SHP77 treated with DMSO at 0.1 percent for 48 hours (cell line): ENCODE measurements around the gene GPR68.
"Not testable (repeated sequence)": the region's sequence is repeated elsewhere in the genome, so short reads cannot be mapped to it uniquely, and the experiment has no call there.

Source experiments
- DNase-seq: peaks from one replicate; lab custom pipeline; 2025; lab: John Stamatoyannopoulos, UW

The GPR68 gene

GRCh38 chr14:91228112-91229004, 16.1 kb downstream of the GPR68 start:
- no peak for DNase-seq

GRCh38 chr14:91227183-91227628, 17.3 kb downstream of the GPR68 start:
- DNase-seq: no peak

GRCh38 chr14:91226360-91226759, 18.1 kb downstream of the GPR68 start:
- DNase-seq: not testable (repeated sequence)

- DNase-seq: no peak
These were observed 19.5 kb downstream of the GPR68 start for GRCh38 chr14:91225025-91225424.

- no peak for DNase-seq
These were observed 21.3 kb downstream of the GPR68 start for GRCh38 chr14:91223028-91223783.

- no peak for DNase-seq
These were observed 23.2 kb downstream of the GPR68 start for GRCh38 chr14:91221270-91221669.

GRCh38 chr14:91220581-91221000, 23.9 kb downstream of the GPR68 start:
- DNase-seq: no peak

DNA sequence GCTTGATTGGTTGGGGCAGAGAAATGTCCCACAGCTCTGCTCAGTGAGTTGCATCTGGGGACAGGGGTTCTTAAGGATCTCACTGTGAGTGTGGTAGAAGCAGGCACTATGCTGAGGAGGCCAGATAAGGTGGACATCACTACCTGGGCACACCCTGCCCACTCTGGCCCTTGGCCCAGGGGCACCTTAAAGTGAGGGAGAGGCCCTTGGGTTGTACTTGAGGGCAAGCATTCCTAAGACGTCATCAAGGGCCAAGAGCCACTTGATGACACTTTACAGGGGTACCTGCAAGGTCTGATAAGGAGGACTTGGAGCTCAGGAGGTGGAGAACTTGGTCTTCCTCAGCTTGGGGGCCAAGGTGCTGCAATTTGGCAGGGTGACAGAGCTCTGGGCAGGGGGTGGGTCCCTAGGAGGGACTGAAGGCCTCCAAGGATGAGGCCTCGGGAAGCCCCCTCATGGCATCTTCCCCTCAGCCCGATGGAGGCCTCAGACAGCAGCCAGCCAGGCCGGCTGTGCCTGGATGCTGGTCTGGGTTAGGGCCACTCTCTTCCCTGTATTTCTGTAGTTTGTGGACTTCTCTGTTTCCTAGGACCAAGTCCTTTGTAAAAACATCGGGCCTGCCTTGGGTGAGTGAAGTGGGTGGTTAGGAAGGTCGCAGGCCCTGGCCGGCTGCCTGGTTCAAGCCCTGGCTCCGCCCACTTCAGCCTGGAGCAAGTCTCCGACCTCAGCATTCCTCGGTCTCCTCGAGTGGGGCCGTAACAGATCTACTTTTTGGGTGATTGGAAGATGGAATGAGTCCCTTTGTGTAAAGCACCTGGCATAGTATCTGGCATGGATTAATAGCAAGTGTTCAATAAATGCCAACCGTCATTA, 24.8 kb downstream of the GPR68 start:
- DNase-seq: no peak

DNA sequence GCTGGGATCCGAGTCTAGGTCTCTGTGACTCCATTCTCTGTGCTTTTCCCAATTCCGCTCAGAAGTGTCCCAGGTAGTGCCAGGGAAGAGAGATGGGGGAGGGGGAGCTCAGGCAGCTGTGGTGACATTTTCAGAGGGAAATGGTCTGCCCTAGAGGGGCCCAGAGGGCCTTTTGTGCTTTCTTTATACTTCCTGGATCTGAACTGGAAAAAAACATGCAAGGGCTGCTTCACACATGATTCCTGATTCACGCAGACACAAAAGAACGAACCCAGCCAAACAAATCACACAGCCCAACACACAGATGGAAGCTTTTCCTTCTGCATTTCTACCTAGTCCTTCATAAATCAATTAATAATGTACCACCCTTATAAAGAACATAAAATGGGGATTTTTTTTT, 26.5 kb downstream of the GPR68 start:
- DNase-seq: no peak

DNA sequence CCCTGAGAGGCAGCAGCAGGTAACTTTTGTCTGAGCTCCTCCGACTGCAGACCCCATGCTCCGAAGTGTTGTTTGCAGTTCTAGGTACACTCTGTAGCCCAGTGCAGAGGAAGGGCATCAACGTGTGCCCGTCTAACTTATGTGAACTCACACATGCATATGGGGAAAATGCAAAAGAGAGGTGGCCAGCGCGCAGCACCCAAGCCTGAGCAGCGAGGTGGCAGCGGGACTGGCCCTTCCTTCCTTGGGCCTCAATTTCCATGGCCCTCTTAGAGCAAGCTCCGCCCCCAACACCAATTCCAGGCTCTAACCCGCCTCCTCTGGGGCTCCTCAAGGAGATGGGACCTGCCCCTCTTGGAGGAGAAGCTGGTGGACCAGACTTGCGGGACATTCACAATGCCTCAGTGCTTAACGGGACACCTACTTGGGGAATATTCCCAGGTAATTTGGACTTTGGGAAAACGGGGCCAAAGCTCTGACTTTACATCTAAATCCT, 27.7 kb downstream of the GPR68 start:
- no peak for DNase-seq

DNA sequence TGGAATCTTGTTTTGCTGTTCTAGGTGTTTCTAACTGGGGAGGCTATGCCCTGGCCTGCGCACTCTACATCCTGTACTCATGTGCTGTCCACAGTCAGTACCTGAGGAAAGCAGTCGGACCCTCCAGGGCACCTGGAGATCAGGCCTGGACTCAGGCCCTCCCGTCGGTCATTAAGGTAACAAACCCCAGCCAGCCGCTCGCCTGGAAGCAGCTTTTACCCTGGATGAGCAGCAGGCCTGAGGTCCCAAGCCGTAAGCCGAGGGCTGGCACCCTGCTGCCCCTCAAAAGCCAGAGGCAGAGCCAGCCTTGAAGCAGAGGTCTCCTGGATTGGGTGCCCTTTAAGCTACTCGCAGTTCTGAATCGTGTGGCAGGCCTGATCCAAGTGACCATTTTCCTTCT, 29.1 kb downstream of the GPR68 start:
- DNase-seq: no peak

GRCh38 chr14:91214306-91214705, 30.2 kb downstream of the GPR68 start:
- no peak for DNase-seq

GRCh38 chr14:91211017-91211416, 33.5 kb downstream of the GPR68 start:
- no peak for DNase-seq

GRCh38 chr14:91207008-91207407, 37.5 kb downstream of the GPR68 start:
- no peak for DNase-seq

DNA sequence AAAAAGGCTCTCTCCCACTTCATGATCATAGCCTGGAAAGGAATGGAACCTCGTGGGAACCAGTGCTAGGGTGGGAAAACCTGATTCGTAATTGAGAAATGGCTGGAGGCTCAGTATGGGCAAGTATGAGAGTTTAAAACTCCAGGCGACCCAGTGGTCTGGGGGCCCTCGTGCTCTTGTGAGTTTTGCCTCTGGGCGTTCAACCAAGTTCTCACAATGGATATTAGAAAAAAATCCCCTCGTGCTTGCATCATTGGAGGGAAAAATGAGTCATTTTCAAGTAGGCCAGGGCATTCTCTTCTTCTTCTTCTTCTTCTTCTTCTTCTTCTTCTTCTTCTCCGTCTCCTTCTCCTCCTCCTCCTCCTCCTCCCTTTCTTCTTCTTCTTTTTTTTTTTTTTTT, 39.0 kb downstream of the GPR68 start:
- no peak for DNase-seq

- DNase-seq: no peak
These were observed 39.8 kb downstream of the GPR68 start for GRCh38 chr14:91204657-91205056.

DNA sequence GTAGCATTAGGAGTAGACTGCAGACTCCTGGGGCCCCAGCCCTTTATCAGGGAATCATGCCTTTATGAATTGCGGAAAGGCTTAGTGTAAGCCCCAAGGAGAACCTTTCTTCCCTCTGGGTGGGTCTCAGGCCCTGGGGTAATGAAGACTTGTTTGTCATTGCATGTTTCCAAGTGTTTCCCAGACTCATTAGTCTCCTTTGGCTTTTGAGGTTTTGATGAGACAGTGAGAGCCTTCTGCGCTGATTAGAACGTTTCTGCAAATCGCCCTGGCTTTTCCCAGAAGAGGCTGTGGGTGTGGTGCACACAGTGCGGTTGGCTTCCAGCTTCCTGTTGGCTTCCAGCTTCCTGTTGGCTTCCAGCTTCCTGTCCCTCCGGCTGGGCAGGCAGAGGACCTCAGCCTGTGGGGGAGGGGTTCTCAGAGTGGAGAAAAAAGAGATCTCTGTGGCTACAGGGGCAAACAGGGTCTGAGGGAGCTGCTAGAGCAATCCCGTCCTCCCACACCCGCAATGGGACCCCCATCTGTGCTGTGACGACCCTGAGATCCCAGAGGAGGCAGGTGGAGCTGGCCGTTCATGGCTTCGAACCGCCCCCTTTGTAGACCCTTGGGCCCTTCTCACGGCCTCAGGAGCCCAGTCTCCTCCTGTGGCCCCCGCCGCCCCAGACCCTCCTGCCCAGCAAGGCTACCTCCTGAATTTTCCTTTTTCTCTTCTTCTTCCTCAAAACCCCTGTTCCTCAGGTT, 42.1 kb downstream of the GPR68 start:
- no peak for DNase-seq

DNA sequence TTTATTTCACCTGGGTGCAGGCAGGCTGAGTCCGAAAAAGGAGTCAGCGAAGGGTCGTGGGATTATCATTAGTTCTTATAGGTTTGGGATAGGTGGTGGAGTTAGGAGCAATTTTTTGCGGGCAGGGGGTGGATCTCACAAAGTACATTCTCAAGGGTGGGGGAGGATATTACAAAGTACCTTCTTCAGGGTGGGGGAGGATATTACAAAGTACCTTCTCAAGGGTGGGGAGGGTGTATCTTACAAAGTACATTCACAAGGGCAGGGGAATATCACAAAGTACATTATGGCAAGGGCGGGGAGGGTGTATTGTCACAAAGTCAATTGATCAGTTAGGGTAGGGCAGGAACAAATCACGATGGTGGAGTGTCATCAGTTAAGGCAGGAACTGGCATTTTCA, 43.7 kb downstream of the GPR68 start:
- not testable (repeated sequence) for DNase-seq

GRCh38 chr14:91197631-91198030, 46.9 kb downstream of the GPR68 start:
- no peak for DNase-seq

DNA sequence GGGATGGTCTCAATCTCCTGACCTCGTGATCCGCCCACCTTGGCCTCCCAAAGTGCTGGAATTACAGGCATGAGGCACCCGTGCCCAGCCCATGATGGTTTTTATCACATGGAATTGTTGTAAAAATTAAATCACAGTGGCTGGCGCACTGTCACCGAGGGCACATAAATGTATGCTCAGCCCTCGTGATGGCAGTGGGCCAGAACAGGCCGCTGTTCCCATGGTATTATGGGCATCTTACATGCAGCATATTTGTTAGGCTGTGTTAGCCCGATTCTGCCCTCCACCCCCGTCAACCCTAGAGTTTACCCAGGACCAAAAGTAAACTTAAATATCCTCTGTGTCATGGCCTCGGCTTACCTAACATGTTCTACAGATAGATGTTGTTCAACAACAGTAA, 48.6 kb downstream of the GPR68 start:
- no peak for DNase-seq

- DNase-seq: no peak
These were observed 51.4 kb downstream of the GPR68 start for GRCh38 chr14:91193069-91193468.
